Kidney (tissue), 14 donors: ENCODE results near the gene MDM1. TPM values are rescaled to one million over a fixed set of nuclear protein-coding genes. Genes with fewer than 3 reads are reported as not detected.

Source experiments
- DNase-seq, 5 donors: peaks; one replicate each; pipeline ENCODE4 v3.0.0-alpha.2; 2013 to 2020
- FAIRE-seq: peaks from 2 replicates; lab custom pipeline; 2012; peaks lifted over from hg19 to GRCh38; lab: Jason Lieb, UNC
- H3K27ac ChIP-seq, 2 donors: one replicate each; pipeline ENCODE4 v1.7.0; 2013; ENCODE audit warnings: low read depth in 2 of 2, low read length in 2 of 2, inconsistent platforms in 1 of 2
- H3K27me3 ChIP-seq: one replicate; pipeline ENCODE4 v1.7.1; 2013; ENCODE audit warnings: low read length, inconsistent platforms; ENCODE audit not compliant: control insufficient read depth, insufficient read depth
- H3K36me3 ChIP-seq, 3 donors: one replicate each; pipeline versions ENCODE4 v1.7.0 to v1.7.1; 2013; ENCODE audit warnings: low read length in 3 of 3, control low read depth in 1 of 3, inconsistent platforms in 1 of 3; ENCODE audit not compliant: insufficient read depth in 3 of 3, control insufficient read depth in 2 of 3
- H3K4me1 ChIP-seq, 3 donors: one replicate each; pipeline versions ENCODE4 v1.7.0 to v1.7.1; 2013; ENCODE audit warnings: low read length in 3 of 3, inconsistent platforms in 1 of 3, low read depth in 1 of 3; ENCODE audit not compliant: control insufficient read depth in 2 of 3, insufficient read depth in 2 of 3
- H3K4me3 ChIP-seq, 3 donors: one replicate each; pipeline versions ENCODE4 v1.7.0 to v1.8.1; 2013; ENCODE audit warnings: low read length in 3 of 3, control low read depth in 1 of 3, inconsistent platforms in 1 of 3
- H3K9ac ChIP-seq, 3 donors: one replicate each; pipeline versions ENCODE4 v1.7.0 to v1.7.1; 2013; ENCODE audit warnings: low read length in 3 of 3, control low read depth in 1 of 3, inconsistent platforms in 1 of 3
- H3K9me3 ChIP-seq, 3 donors: one replicate each; pipeline versions ENCODE4 v1.7.0 to v1.7.1; 2013; ENCODE audit warnings: low read length in 3 of 3, control low read depth in 1 of 3, inconsistent platforms in 1 of 3; ENCODE audit not compliant: control insufficient read depth in 2 of 3, insufficient read depth in 1 of 3
- CTCF ChIP-seq: IDR thresholded peaks from 3 replicates; pipeline ENCODE4 v1.5.1; 2012; ENCODE audit warnings: mild to moderate bottlenecking, moderate library complexity, borderline replicate concordance; ENCODE audit not compliant: insufficient read depth; ENCODE audit errors: extremely low read depth
- intact Hi-C: fragments of 100-400 bp; cut with DNase I; formaldehyde crosslinking; loops from one replicate; pipeline ENCODE4 v1.11.1; 2022
- polyA plus RNA-seq: library from polyadenylated mRNA; stranded (reverse); fragments of 350-450 nt; fragmentation: Illumina TruSeq; extraction: RNeasy Lipid Tissue Mini Kit (QIAGEN cat#74804); gene quantifications from one replicate; pipeline ENCODE4 v1.2.3, GENCODE V29; 2014; ENCODE audit warnings: low read depth, low replicate concordance; ENCODE audit not compliant: insufficient read depth
- total RNA-seq: library from RNA; stranded (reverse); fragmentation: NEBNext Ultra II Directional; extraction: Animal tissue kit (Norgen Biotek cat#: 25700); gene quantifications from one replicate; pipeline ENCODE4 v1.2.1, GENCODE V29; 2021
- donor health status: control.
- donor health status: control.
- donor health status: control.
- donor health status: control.
- donor health status: control.
- donor health status: DM: yes; HTN: yes; CAD: no.
- donor health status: Normal renal cell carcinoma (clear cell type).

MDM1 gene
- total and polyA plus RNA-seq, 2 donors from 2014 or later = 8.9 to 14.1 TPM

- H3K4me1 ChIP-seq = no peaks in the 10 kb centered on the region
- H3K36me3 ChIP-seq = peaks cover 5 to 13% (median 7%) of the 10 kb centered on the region in 3 donors
- H3K27me3 ChIP-seq = no peaks in the 10 kb centered on the region
- H3K27ac ChIP-seq = no peak overlapping the region
- H3K9me3 ChIP-seq = no peaks in the 10 kb centered on the region
- H3K9ac ChIP-seq = no peak overlapping the region
- FAIRE-seq (no peak), DNase-seq (no peak)
- H3K4me3 ChIP-seq = no peak overlapping the region
- TF ChIP-seq CTCF = no peak
- intact Hi-C loops = no loop called here
These were observed 28.3 kb downstream of the MDM1 start for GRCh38 chr12:68303850-68304249.

- intact Hi-C loops = no loop called here
- no peaks in the 10 kb centered on the region for H3K4me1 ChIP-seq
- H3K27me3 ChIP-seq = no peaks in the 10 kb centered on the region
- no peak overlapping the region for H3K9ac ChIP-seq
- no peak overlapping the region for H3K27ac ChIP-seq
- TF ChIP-seq CTCF = no peak
- FAIRE-seq (no peak), DNase-seq (no peak)
- H3K4me3 ChIP-seq = no peak overlapping the region
- H3K36me3 ChIP-seq = peaks cover 2 to 10% (median 3%) of the 10 kb centered on the region in 3 donors
- H3K9me3 ChIP-seq = no peaks in the 10 kb centered on the region
These were observed 34.2 kb downstream of the MDM1 start for GRCh38 chr12:68297929-68298328.

- DNase-seq (no peak), FAIRE-seq (no peak)
- no peak overlapping the region for H3K4me3 ChIP-seq
- no peak overlapping the region for H3K9ac ChIP-seq
- H3K4me1 ChIP-seq = no peaks in the 10 kb centered on the region
- intact Hi-C loops = no loop called here
- no peaks in the 10 kb centered on the region for H3K27me3 ChIP-seq
- no peak for TF ChIP-seq CTCF
- peaks cover 0 to 6% (median 0%) of the 10 kb centered on the region in 3 donors for H3K36me3 ChIP-seq
- H3K27ac ChIP-seq = no peak overlapping the region
- H3K9me3 ChIP-seq = no peaks in the 10 kb centered on the region
These were observed 37.9 kb downstream of the MDM1 start for GRCh38 chr12:68294251-68294650.

- peaks cover 0 to 3% (median 0%) of the 10 kb centered on the region in 3 donors for H3K36me3 ChIP-seq
- H3K9ac ChIP-seq = no peak overlapping the region
- H3K4me3 ChIP-seq = no peak overlapping the region
- no peaks in the 10 kb centered on the region for H3K9me3 ChIP-seq
- no peaks in the 10 kb centered on the region for H3K27me3 ChIP-seq
- H3K27ac ChIP-seq = no peak overlapping the region
- intact Hi-C loops = no loop called here
- no peaks in the 10 kb centered on the region for H3K4me1 ChIP-seq
- no peak for FAIRE-seq
- no peak for DNase-seq
- no peak for TF ChIP-seq CTCF
These were observed 38.8 kb downstream of the MDM1 start for GRCh38 chr12:68293347-68293746.
